ENCODE results near the gene NKTR.

- TF ChIP-seq CTCF (IDR thresholded peaks at IDR 0.05) (no peak), ZFX (IDR thresholded peaks at IDR 0.05; ENCODE audit: borderline replicate concordance) (no peak)
These were observed 40.4 kb downstream of the NKTR start for GRCh38 chr3:42640771-42641370.
